ENCODE measurements around the gene ELL2.

ELL2 gene

DNA sequence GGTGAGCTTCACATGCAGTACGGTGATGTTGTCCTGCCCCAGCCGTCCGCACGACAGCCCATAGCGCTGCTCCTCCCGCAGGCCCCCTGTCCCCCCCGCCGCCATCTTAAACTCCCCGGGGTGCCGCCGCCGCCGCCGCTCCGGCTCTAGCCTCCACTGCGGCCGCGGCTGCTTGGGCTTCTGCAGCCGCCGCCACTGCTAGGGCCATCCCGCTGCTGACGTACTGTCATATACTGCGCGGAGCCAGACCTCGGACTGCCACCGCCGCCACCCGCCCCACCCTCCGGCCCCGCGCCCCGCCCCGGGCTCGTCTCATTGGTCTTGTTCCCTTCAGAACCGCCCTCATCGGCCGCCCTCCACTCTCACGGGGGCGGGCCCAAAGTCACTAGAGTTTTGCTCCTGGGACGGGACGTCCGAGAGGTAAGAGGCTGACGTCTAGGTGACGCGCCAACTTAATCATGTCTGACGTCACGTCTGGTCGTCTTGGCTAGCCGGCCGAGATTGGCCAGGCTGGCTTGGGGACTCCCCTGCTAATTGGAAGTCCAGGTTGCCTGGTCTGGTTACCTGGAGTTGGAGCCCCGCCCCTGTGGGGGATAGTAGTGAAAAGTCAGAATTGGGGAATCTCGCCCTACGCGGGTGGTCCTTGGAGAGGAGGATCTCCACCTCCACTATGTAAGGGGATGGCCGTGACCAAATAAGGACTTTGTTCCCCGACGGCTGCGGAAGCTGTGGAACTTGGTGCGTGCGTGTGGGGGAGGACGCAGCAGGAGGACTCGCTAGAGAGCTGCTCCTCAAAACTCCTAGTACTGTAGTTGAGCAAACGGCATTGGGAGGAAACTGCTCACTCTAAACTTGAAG, at the start of gene ELL2:
ELL2 (minus strand) TSS at position 235 of the 858 bp plus-strand sequence; CDS start at position 105, 130 bp downstream.
- DNase-seq (ENCODE audit: low read depth in 2 of 2) = peak; percentile 83 to 91

- no peak for DNase-seq (ENCODE audit: low read depth in 2 of 2)
These were observed 47.5 kb upstream of the ELL2 start for GRCh38 chr5:96008987-96009647.

DNA sequence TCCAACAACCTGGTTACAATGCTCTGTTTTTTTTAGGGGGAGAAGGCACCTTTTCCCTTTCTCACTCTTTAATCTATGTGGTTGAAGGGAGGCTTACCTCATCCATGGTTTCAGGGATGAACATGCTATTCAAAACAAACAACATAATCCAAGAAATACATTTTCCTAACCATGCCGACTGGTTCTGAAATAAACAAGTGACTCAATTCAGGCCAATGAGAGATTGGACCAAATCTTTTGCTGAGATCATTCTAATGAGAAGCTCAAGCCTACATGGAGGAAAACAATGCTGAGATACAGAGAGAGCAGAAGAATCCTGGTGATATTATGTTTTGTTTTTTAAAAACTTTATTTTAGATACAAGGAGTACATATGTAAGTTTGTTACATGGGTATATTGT, 46.8 kb upstream of the ELL2 start:
- DNase-seq (ENCODE audit: low read depth in 2 of 2) = no peak

GRCh38 chr5:96007051-96007450, 45.4 kb upstream of the ELL2 start:
- no peak for DNase-seq (ENCODE audit: low read depth in 2 of 2)

- DNase-seq (ENCODE audit: low read depth in 2 of 2) = no peak
These were observed 44.6 kb upstream of the ELL2 start for GRCh38 chr5:96006291-96006690.

GRCh38 chr5:96004754-96005153, 43.1 kb upstream of the ELL2 start:
- no peak for DNase-seq (ENCODE audit: low read depth in 2 of 2)

- no peak for DNase-seq (ENCODE audit: low read depth in 2 of 2)
These were observed 42.4 kb upstream of the ELL2 start for GRCh38 chr5:96004087-96004486.

DNA sequence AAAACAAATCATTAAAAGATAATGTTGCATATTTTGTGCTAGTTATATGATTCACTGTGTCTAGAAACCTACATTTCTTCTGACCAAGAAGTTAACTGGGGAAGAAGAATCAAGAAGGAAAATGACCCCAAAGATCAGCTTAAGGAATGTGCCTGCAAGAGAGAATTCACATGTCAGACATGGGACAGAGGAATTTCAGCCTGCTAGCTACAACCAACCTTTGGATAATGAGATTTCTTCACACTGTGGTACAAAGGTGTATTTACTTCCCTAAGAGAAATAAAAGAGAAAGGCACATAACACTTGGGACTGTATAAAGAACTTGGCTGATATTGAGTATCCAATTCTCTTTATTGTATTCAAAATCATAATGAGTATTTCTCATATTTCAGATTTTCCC, 39.6 kb upstream of the ELL2 start:
- no peak for DNase-seq (ENCODE audit: low read depth in 2 of 2)

- DNase-seq (ENCODE audit: low read depth in 2 of 2) = no peak
These were observed 38.7 kb upstream of the ELL2 start for GRCh38 chr5:96000308-96000707.

GRCh38 chr5:95996904-95997723, 35.5 kb upstream of the ELL2 start:
- DNase-seq (ENCODE audit: low read depth in 2 of 2) = no peak

- no peak for DNase-seq (ENCODE audit: low read depth in 2 of 2)
These were observed 34.4 kb upstream of the ELL2 start for GRCh38 chr5:95995962-95996489.

DNA sequence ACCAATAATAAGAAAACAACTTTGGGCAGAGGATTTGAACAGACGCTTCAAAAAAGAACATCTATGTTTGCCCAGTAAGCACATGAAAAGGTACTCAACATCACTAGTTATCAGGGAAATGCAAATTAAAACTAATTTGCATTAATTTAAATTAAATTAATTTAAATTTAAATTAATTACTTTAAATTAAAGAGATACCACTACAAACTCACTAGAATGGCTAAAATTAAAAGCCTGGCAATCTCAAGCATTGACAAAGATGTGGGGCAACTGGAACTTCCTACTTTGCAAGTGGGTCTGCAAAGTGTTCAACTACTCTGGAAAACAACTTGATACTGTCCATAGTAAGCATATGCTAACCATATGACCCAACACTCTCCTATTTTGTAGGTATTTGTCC, 32.1 kb upstream of the ELL2 start:
- no peak for DNase-seq (ENCODE audit: low read depth in 2 of 2)

DNA sequence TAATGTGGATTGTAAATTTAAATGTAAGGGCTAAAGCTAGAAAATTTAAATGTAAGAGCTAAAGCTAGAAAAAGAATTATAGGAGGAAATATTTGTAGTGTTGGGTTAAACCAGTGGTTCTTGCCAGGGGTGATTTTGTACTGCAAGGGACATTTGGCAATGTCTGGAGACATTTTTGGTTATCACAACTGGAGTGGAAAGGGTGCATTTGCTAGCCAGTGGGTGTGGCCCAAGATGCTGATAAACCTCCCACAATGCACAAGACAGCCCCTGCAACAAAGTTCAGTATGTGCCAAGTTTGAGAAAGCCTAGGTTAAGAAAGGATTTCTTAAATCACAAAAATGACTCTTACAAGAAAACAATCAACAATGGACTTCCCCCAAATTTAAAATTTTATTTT, 31.6 kb upstream of the ELL2 start:
- DNase-seq (ENCODE audit: low read depth in 2 of 2) = no peak

DNA sequence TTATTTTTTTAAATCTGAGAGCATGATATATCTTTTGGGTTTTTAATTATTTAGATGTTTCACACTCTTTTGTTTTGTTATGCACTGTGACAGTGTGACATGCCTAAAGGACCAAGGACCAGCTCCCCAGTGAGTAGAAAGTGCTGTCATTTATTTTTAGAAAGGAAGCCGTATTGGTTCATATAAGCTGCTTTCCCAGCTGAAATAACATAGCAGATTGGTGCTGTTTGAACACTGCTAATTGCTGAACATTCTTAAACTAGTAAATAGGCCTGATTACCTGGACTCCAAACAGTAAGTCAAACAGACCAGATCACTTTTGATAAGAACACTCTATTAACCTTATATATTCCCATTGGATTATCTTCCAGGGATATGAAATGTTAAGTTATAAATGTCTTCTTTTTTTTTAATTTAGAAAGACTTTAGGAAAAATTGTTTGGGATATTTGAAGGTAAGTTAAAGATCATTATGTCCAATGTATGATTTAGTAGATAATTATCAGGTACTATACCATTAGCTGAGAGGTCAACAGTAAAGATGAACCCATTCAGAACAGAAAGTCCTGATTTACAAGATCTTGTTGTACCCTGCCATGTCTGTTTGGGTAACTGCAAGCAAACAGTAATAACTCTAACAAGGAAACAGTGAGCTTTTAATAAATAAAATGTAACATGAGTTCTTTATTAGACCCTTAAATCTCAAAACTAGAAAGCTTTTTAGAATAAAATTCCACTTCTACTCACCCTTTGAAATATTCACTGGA, 27.8 kb upstream of the ELL2 start:
- DNase-seq (ENCODE audit: low read depth in 2 of 2) = no peak

DNA sequence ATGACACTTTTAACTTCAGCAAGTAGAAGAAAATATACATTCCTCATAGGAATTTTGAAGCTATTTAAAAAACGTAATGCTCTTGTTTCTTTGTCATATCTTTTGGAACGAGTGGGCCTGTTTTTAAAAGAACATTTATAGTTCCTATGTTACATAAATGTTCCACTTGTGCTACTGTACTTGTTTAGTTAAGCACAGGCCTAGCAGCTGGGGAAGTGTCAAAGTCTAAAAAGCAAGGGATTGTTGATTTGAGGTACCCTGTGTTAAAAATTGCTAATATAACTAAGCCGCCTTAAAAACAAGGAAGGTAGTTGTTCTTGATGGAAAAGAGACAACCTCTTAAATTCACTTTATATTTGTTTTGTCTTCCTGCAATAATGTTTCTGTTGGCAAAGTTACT, 27.2 kb upstream of the ELL2 start:
- no peak for DNase-seq (ENCODE audit: low read depth in 2 of 2)

GRCh38 chr5:95988094-95988493, 26.4 kb upstream of the ELL2 start:
- no peak for DNase-seq (ENCODE audit: low read depth in 2 of 2)

DNA sequence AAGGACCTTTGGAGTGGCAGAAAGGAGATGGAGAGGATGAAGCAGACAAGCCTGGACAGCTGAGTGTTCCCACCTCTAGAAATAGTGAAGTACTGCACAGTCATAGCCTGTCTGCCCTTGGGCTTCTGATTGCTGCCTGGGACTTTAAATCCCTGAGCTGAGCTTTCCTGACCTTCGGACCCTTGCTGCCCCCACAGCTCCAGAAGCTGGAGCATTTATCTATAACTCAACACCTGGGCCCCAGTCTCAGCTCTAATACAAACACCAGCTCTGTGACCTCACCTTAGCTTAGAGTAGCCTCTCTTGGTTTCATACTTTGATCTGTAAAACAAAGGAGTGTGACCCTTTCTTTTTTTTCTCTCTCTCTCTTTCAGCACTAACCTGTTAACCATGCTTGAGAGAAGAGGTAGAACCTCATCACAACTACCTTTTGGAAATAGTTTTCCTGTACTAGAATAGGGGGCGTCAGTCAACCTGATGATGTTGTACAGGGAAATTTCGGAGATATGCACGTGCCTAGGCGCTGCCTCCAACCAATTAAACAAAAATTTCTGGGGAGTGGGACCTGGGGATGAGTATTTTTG, 25.4 kb upstream of the ELL2 start:
- no peak for DNase-seq (ENCODE audit: low read depth in 2 of 2)

DNA sequence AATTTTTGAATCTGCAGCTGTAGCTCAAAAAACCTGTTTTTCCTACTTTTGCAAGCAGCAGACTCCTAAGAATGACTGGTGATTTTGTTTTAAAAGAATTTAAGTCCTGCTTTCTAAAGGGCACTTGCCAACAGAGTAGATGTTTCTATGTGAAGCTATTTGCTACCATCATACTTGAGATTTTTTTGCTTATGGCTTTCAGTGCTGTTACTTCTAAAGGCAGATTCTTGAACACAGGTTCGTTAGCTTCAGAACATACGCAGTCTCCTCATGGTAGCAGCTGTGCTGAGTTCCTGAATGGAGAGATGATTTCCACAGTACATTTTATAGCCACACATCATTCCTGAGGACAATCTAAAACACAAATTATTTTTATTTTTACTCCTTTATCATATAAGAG, 24.4 kb upstream of the ELL2 start:
- no peak for DNase-seq (ENCODE audit: low read depth in 2 of 2)

GRCh38 chr5:95985249-95985648, 23.6 kb upstream of the ELL2 start:
- no peak for DNase-seq (ENCODE audit: low read depth in 2 of 2)

DNA sequence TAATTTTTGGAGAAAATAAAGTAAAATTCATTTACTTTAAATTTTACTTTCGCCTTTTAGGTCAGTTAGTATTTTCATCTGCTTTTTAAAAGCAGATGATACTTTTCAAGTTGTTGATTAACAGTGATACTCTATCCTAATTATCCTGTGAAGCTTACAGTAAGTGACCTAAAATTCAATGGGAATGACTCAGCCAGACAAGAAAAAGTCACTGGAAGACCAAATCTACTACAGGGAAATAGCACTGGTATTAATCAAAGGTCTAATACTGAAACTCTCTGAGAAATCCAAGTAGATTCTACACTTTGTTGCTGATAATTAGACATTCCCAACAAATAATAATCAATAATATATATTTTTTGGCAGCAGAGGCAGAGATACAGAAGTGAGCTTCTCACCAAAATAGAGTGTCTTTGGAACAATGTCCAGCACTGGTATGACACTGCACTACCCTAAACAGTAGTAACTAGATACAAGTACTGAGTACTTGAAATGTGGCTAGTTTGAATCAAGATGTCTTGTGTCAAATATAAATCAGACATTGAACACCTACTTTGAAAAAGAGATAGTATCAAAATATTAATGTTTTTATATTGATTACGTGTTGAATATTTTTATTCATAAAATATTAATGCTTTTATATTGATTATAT, 22.8 kb upstream of the ELL2 start:
- no peak for DNase-seq (ENCODE audit: low read depth in 2 of 2)

DNA sequence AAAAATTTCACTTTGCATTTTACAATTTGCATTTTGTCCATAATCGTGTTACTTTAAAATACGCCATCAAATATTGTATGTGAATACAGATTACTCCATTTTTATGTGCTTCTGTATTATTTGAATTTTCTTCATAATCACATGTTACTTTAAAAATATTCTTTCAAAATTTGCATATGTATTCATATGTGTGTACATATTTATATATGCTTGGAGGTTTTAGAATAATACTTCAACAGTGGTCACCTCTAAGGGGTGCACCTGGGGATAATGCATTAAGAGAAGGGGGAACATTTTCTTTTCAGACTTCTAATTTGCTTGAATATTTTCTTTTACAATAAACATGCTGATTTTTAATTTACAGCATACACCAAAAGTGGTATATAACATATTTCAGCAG, 21.9 kb upstream of the ELL2 start:
- DNase-seq (ENCODE audit: low read depth in 2 of 2) = no peak

Measured in stimulated activated CD4-positive, alpha-beta T cell treated with anti-CD3 and anti-CD28 coated beads, Interleukin-1b, Interleukin-23, amount 100 ng/mL, for 1 hour (primary cell).